Smooth muscle cell (in vitro differentiated cells): ENCODE data around the gene SPI1. TPM values are rescaled to one million over a fixed set of nuclear protein-coding genes. Genes with fewer than 3 reads are reported as not detected.

Experiments
- DNase-seq: peaks from one replicate; lab custom pipeline; 2025; ENCODE audit not compliant: unreplicated experiment; lab: John Stamatoyannopoulos, UW
- H2AFZ ChIP-seq: fragments of 200-600 bp; sonication (generic); 2 replicates; pipeline ENCODE4 v1.6.0; 2016; ENCODE audit warnings: antibody characterized with exemption, low read depth, mild to moderate bottlenecking
- H3F3A ChIP-seq: fragments of 200-600 bp; sonication (generic); 2 replicates; pipeline ENCODE4 v1.6.0; 2017; ENCODE audit warnings: antibody characterized with exemption, low read depth
- H3K27ac ChIP-seq: fragments of 200-600 bp; sonication (generic); 2 replicates; pipeline ENCODE4 v1.5.1; 2016; ENCODE audit warnings: low read depth, mild to moderate bottlenecking
- H3K27me3 ChIP-seq: fragments of 200-600 bp; sonication (generic); 2 replicates; pipeline ENCODE4 v1.6.1; 2016; ENCODE audit warnings: low read depth, mild to moderate bottlenecking
- H3K36me3 ChIP-seq: fragments of 200-600 bp; sonication (generic); 2 replicates; pipeline ENCODE4 v1.5.1; 2016; ENCODE audit warnings: low read depth
- H3K4me1 ChIP-seq: fragments of 200-600 bp; sonication (generic); 2 replicates; pipeline ENCODE4 v1.5.1; 2016; ENCODE audit warnings: low read depth
- H3K4me2 ChIP-seq: fragments of 200-600 bp; sonication (generic); 2 replicates; pipeline ENCODE4 v1.6.0; 2016; ENCODE audit warnings: mild to moderate bottlenecking
- H3K4me3 ChIP-seq: fragments of 200-600 bp; sonication (generic); 2 replicates; pipeline ENCODE4 v1.5.1; 2016; ENCODE audit warnings: mild to moderate bottlenecking
- H3K79me2 ChIP-seq: fragments of 200-600 bp; sonication (generic); 2 replicates; pipeline ENCODE4 v1.6.0; 2016; ENCODE audit warnings: low read depth, mild to moderate bottlenecking
- H3K9ac ChIP-seq: fragments of 200-600 bp; sonication (generic); 2 replicates; pipeline ENCODE4 v1.6.0; 2016; ENCODE audit warnings: low read depth
- H3K9me3 ChIP-seq: fragments of 200-600 bp; sonication (generic); replicated peaks from 2 replicates; pipeline ENCODE4 v1.5.1; 2016; ENCODE audit warnings: low read depth
- H4K20me1 ChIP-seq: fragments of 200-600 bp; sonication (generic); 2 replicates; pipeline ENCODE4 v1.6.0; 2016; ENCODE audit warnings: low read depth
- WGBS: methylation state at CpG from one replicate; pipeline ENCODE4 v1.1.7; 2016; ENCODE audit warnings: low lambda C conversion rate; 5-methylcytosine and 5-hydroxymethylcytosine counted together
- polyA plus RNA-seq: library from polyadenylated mRNA; unstranded; fragments of >200 nt; fragmentation: Nextera tagmentation; extraction: Ambion mirVana; gene quantifications from 2 replicates; pipeline ENCODE4 v1.2.1, GENCODE V29; 2016
- total RNA-seq: library from RNA; depleted of rRNA; stranded (reverse); fragments of >200 nt; gene quantifications from 2 replicates; pipeline ENCODE4 v1.2.3, GENCODE V29; 2014
- TF ChIP-seq, protein P1 (sequence below): fragments of 200-600 bp; sonication (generic); IDR thresholded peaks from 2 replicates; pipeline ENCODE4 v1.5.1; 2017; ENCODE audit warnings: borderline replicate concordance, mild to moderate bottlenecking, antibody characterized with exemption; ENCODE audit not compliant: insufficient read depth, poor library complexity, severe bottlenecking

The SPI1 gene
- total and polyA plus RNA-seq, 2 experiments from 2014 or later: not detected

GRCh38 chr11:47383071-47383470 is 4.7 kb upstream of the SPI1 start:
- Histone ChIP-seq H3K27ac (no peak overlapping the region), H2AFZ (no peak overlapping the region), H3K9me3 (no peaks in the 10 kb centered on the region), H4K20me1 (no peaks in the 10 kb centered on the region), H3K4me1 (no peaks in the 10 kb centered on the region), H3F3A (no peaks in the 10 kb centered on the region), H3K79me2 (no peaks in the 10 kb centered on the region), H3K4me2 (no peak overlapping the region), H3K9ac (no peak overlapping the region), H3K4me3 (no peak overlapping the region), H3K27me3 (no peaks in the 10 kb centered on the region), H3K36me3 (no peaks in the 10 kb centered on the region)
- TF ChIP-seq, protein P1, sequence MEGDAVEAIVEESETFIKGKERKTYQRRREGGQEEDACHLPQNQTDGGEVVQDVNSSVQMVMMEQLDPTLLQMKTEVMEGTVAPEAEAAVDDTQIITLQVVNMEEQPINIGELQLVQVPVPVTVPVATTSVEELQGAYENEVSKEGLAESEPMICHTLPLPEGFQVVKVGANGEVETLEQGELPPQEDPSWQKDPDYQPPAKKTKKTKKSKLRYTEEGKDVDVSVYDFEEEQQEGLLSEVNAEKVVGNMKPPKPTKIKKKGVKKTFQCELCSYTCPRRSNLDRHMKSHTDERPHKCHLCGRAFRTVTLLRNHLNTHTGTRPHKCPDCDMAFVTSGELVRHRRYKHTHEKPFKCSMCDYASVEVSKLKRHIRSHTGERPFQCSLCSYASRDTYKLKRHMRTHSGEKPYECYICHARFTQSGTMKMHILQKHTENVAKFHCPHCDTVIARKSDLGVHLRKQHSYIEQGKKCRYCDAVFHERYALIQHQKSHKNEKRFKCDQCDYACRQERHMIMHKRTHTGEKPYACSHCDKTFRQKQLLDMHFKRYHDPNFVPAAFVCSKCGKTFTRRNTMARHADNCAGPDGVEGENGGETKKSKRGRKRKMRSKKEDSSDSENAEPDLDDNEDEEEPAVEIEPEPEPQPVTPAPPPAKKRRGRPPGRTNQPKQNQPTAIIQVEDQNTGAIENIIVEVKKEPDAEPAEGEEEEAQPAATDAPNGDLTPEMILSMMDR: no peak
- WGBS: 78% methylated on average over 4 of the region's 4 CpGs
- no peak for DNase-seq

DNA sequence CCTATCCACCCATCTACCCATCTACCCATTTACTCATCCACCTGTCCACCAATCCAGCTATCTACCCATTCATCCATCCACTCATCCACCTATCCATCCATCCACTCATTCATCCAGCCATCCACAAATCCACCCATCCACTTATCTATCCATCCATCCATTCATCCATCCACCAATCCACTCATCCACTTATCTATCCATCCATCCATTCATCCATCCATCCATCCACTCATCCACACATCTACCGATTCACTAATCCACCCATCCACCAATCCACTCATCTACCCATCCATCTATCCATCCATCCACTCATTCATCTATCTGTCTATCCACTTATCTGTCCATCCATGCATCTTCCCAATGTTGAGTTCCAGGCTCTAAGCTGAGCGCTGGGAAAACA is 1.7 kb upstream of the SPI1 start:
- no peak overlapping the region for H3K4me3 ChIP-seq
- no peaks in the 10 kb centered on the region for H4K20me1 ChIP-seq
- no peaks in the 10 kb centered on the region for H3K36me3 ChIP-seq
- no peaks in the 10 kb centered on the region for H3F3A ChIP-seq
- H3K4me1 ChIP-seq: no peaks in the 10 kb centered on the region
- WGBS: 91% methylated on average over 2 of the region's 2 CpGs
- no peaks in the 10 kb centered on the region for H3K79me2 ChIP-seq
- TF ChIP-seq, protein P1: no peak
- H3K9ac ChIP-seq: no peak overlapping the region
- no peak overlapping the region for H3K4me2 ChIP-seq
- no peaks in the 10 kb centered on the region for H3K27me3 ChIP-seq
- no peak overlapping the region for H3K27ac ChIP-seq
- DNase-seq: no peak
- H3K9me3 ChIP-seq: no peaks in the 10 kb centered on the region
- H2AFZ ChIP-seq: no peak overlapping the region

DNA sequence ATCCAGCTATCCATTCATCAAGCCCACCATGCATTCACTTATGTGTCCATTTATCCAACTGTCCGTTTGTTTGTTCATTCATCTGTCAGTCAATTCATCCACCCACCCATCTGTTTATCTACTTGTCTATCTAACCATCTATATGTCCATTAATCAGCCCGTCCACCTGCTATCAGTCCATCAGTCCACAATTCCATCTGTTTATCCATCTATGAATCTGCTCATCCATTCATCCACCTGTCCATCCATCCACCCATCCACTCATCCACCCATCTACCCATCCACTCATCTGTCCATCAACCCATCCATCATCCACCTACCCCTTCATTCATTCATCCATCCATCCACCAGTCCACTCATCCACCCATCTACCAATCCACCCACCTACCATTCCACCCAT is 970 bp upstream of the SPI1 start:
- no peak overlapping the region for H3K4me2 ChIP-seq
- whole genome bisulfite sequencing: 87% methylated on average over 2 of the region's 2 CpGs
- no peak overlapping the region for H2AFZ ChIP-seq
- H3K36me3 ChIP-seq: no peaks in the 10 kb centered on the region
- DNase-seq: no peak
- TF ChIP-seq, protein P1: no peak
- no peaks in the 10 kb centered on the region for H3K9me3 ChIP-seq
- no peak overlapping the region for H3K4me3 ChIP-seq
- no peaks in the 10 kb centered on the region for H3K79me2 ChIP-seq
- H3K9ac ChIP-seq: no peak overlapping the region
- H3K27ac ChIP-seq: no peak overlapping the region
- no peaks in the 10 kb centered on the region for H4K20me1 ChIP-seq
- no peaks in the 10 kb centered on the region for H3F3A ChIP-seq
- H3K4me1 ChIP-seq: no peaks in the 10 kb centered on the region
- no peaks in the 10 kb centered on the region for H3K27me3 ChIP-seq

DNA sequence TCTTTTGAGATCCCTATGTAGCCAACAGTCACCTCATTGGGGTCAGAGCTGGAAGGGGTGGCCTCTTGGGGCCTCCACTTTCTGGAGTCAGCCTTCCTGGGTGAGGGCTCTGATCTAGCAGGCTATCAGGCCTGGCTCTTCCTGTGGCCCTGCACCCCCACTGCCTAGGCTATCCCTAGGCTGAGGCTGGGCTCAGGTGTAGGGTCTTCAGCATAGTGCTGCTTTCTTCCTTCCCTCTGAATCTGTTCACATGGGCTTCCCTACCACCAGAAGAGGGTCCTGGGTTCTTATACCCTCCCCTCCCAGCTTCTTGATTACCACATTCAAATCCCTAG is 456 bp upstream of the SPI1 start:
- no peak overlapping the region for H3K27ac ChIP-seq
- no peaks in the 10 kb centered on the region for H4K20me1 ChIP-seq

More for the DNA sequence above, 456 bp upstream of the SPI1 start:
- H3K27me3 ChIP-seq: no peaks in the 10 kb centered on the region
- no peak overlapping the region for H3K9ac ChIP-seq
- no peaks in the 10 kb centered on the region for H3K9me3 ChIP-seq
- H3F3A ChIP-seq: no peaks in the 10 kb centered on the region
- H3K4me3 ChIP-seq: no peak overlapping the region
- no peak overlapping the region for H2AFZ ChIP-seq
- no peak for DNase-seq
- TF ChIP-seq, protein P1: no peak
- H3K4me1 ChIP-seq: no peaks in the 10 kb centered on the region
- no peaks in the 10 kb centered on the region for H3K79me2 ChIP-seq
- no peak overlapping the region for H3K4me2 ChIP-seq
- H3K36me3 ChIP-seq: no peaks in the 10 kb centered on the region
